GM23338 (cell line): Measurements from ENCODE around the gene SF3B3. TPM values are rescaled to one million over a fixed set of nuclear protein-coding genes. Genes with fewer than 3 reads are reported as not detected.

Experiments used
- ATAC-seq: fragments of 200-7000 bp; cut with Tn5 transposase; 3 replicates; pipeline ENCODE4 v1.9.1; 2020
- DNase-seq: peaks from one replicate; pipeline ENCODE4 v3.0.0-alpha.2; 2015; ENCODE audit warnings: low spot score
- H2AFZ ChIP-seq: fragments of 200-600 bp; sonication (generic); 2 replicates; pipeline ENCODE4 v1.8.0; 2016; ENCODE audit warnings: antibody characterized with exemption, mild to moderate bottlenecking, moderate library complexity
- H3F3A ChIP-seq: fragments of 200-600 bp; sonication (generic); replicated peaks from 2 replicates; pipeline ENCODE4 v1.8.0; 2017; ENCODE audit warnings: antibody characterized with exemption, mixed run types, low read depth
- H3K27ac ChIP-seq: fragments of 200-600 bp; sonication (generic); 2 replicates; pipeline ENCODE4 v1.6.1; 2016; ENCODE audit warnings: low read depth
- H3K27me3 ChIP-seq: fragments of 200-600 bp; sonication (generic); 2 replicates; pipeline ENCODE4 v1.8.0; 2016; ENCODE audit warnings: mild to moderate bottlenecking, mixed run types, moderate library complexity; ENCODE audit not compliant: insufficient read depth
- H3K36me3 ChIP-seq: fragments of 200-600 bp; sonication (generic); 2 replicates; pipeline ENCODE4 v1.8.0; 2016; ENCODE audit warnings: mild to moderate bottlenecking; ENCODE audit not compliant: insufficient read depth
- H3K4me1 ChIP-seq: fragments of 200-600 bp; sonication (generic); 2 replicates; pipeline ENCODE4 v1.8.0; 2016; ENCODE audit warnings: mild to moderate bottlenecking, moderate library complexity; ENCODE audit not compliant: insufficient read depth
- H3K4me2 ChIP-seq: fragments of 200-600 bp; sonication (generic); 2 replicates; pipeline ENCODE4 v1.7.1; 2017; ENCODE audit warnings: mixed run types
- H3K4me3 ChIP-seq: fragments of 200-600 bp; sonication (generic); 2 replicates; pipeline ENCODE4 v1.6.1; 2016; ENCODE audit warnings: mixed run types
- H3K79me2 ChIP-seq: fragments of 200-600 bp; sonication (generic); replicated peaks from 2 replicates; pipeline ENCODE4 v1.8.0; 2017; ENCODE audit warnings: mild to moderate bottlenecking; ENCODE audit not compliant: insufficient read depth
- H3K9me2 ChIP-seq: fragments of 200-600 bp; sonication (generic); 2 replicates; pipeline ENCODE4 v1.8.0; 2017; ENCODE audit not compliant: insufficient read depth
- H4K20me1 ChIP-seq: fragments of 200-600 bp; sonication (generic); replicated peaks from 2 replicates; pipeline ENCODE4 v1.8.0; 2017; ENCODE audit warnings: mild to moderate bottlenecking; ENCODE audit not compliant: insufficient read depth
- H3K27ac Mint-ChIP-seq: 2 replicates; pipeline ENCODE4 v1.8.0; 2020; ENCODE audit warnings: inconsistent platforms, mild to moderate bottlenecking, moderate library complexity, mixed read lengths
- H3K27me3 Mint-ChIP-seq: 3 replicates; pipeline ENCODE4 v1.8.0; 2022; ENCODE audit warnings: low read depth, mild to moderate bottlenecking, moderate library complexity, mixed read lengths, inconsistent platforms; ENCODE audit not compliant: insufficient read depth, poor library complexity
- H3K36me3 Mint-ChIP-seq: 3 replicates; pipeline ENCODE4 v1.8.0; 2021; ENCODE audit warnings: low read depth, mild to moderate bottlenecking, inconsistent platforms, moderate library complexity, mixed read lengths
- H3K4me1 Mint-ChIP-seq: 3 replicates; pipeline ENCODE4 v1.8.0; 2020; ENCODE audit warnings: mild to moderate bottlenecking, inconsistent platforms, mixed read lengths
- H3K4me3 Mint-ChIP-seq: 3 replicates; pipeline ENCODE4 v1.8.0; 2021; ENCODE audit warnings: moderate library complexity, mild to moderate bottlenecking, inconsistent platforms, mixed read lengths
- H3K9me3 Mint-ChIP-seq: 3 replicates; pipeline ENCODE4 v1.8.0; 2020; ENCODE audit warnings: moderate library complexity, mild to moderate bottlenecking, inconsistent platforms, mixed read lengths
- CREB1 ChIP-seq: fragments of 250-450 bp; sonication (Bioruptor Pico); IDR thresholded peaks from 2 replicates; pipeline ENCODE4 v1.5.0; 2020; ENCODE audit warnings: low read depth, mild to moderate bottlenecking, moderate library complexity
- EZH2 ChIP-seq: fragments of 200-600 bp; sonication (generic); IDR thresholded peaks from one replicate; pipeline ENCODE4 v1.8.0; 2017; ENCODE audit warnings: antibody characterized with exemption, mild to moderate bottlenecking, low read depth; ENCODE audit not compliant: unreplicated experiment
- EZH2phosphoT487 ChIP-seq: fragments of 200-600 bp; sonication (generic); IDR thresholded peaks from one replicate; pipeline ENCODE4 v1.8.1; 2018; ENCODE audit warnings: antibody characterized with exemption; ENCODE audit not compliant: unreplicated experiment
- JUNB ChIP-seq: IDR thresholded peaks from one replicate; pipeline ENCODE4 v1.6.1; 2016; ENCODE audit warnings: antibody characterized with exemption; ENCODE audit not compliant: unreplicated experiment
- NANOG ChIP-seq: IDR thresholded peaks from 2 replicates; pipeline ENCODE4 v1.6.1; 2016; ENCODE audit warnings: antibody characterized with exemption, borderline replicate concordance
- STAT1 ChIP-seq: IDR thresholded peaks from one replicate; pipeline ENCODE4 v1.6.1; 2016; ENCODE audit warnings: antibody characterized with exemption; ENCODE audit not compliant: unreplicated experiment
- ZNF114 ChIP-seq: fragments of 250-450 bp; sonication (Bioruptor Pico); IDR thresholded peaks from 2 replicates; pipeline ENCODE4 v1.5.0; 2020; ENCODE audit warnings: mild to moderate bottlenecking, moderate library complexity
- ZNF331 ChIP-seq: fragments of 250-450 bp; sonication (Bioruptor Pico); IDR thresholded peaks from 2 replicates; pipeline ENCODE4 v1.5.0; 2020; ENCODE audit warnings: low read depth, mild to moderate bottlenecking, moderate library complexity
- polyA plus RNA-seq: library from polyadenylated mRNA; unstranded; fragments of >200 nt; fragmentation: Nextera tagmentation; extraction: Ambion mirVana; gene quantifications from 2 replicates; pipeline ENCODE4 v1.2.1, GENCODE V29; 2016
- total RNA-seq: library from RNA; depleted of rRNA; stranded (reverse); fragments of >200 nt; shearing (Covaris generic); gene quantifications from 2 replicates; pipeline ENCODE4 v1.2.3, GENCODE V29; 2014
- TF ChIP-seq, protein P1 (sequence below), 2 experiments: fragments of 200-600 bp in 1 of 2; sonication (generic) in 1 of 2; conservative IDR thresholded peaks; 2 replicates each; pipeline versions ENCODE4 v1.5.1 to v1.6.1; 2016 to 2017; ENCODE audit warnings: antibody characterized with exemption in 2 of 2, low read depth in 2 of 2, mild to moderate bottlenecking in 2 of 2, moderate library complexity in 1 of 2
- TF ChIP-seq, protein P2 (sequence below): IDR thresholded peaks from 2 replicates; pipeline ENCODE4 v1.6.1; 2016; ENCODE audit warnings: antibody characterized with exemption
- TF ChIP-seq, protein P3 (sequence below): fragments of 250-450 bp; sonication (Bioruptor Pico); IDR thresholded peaks from 2 replicates; pipeline ENCODE4 v1.5.0; 2020; ENCODE audit warnings: mild to moderate bottlenecking, moderate library complexity
- TF ChIP-seq, protein P4 (sequence below): IDR thresholded peaks from one replicate; pipeline ENCODE4 v1.6.1; 2018; ENCODE audit warnings: antibody characterized with exemption; ENCODE audit not compliant: unreplicated experiment

The SF3B3 gene
- total and polyA plus RNA-seq, 2 experiments from 2014 or later: 202 to 289 TPM

DNA sequence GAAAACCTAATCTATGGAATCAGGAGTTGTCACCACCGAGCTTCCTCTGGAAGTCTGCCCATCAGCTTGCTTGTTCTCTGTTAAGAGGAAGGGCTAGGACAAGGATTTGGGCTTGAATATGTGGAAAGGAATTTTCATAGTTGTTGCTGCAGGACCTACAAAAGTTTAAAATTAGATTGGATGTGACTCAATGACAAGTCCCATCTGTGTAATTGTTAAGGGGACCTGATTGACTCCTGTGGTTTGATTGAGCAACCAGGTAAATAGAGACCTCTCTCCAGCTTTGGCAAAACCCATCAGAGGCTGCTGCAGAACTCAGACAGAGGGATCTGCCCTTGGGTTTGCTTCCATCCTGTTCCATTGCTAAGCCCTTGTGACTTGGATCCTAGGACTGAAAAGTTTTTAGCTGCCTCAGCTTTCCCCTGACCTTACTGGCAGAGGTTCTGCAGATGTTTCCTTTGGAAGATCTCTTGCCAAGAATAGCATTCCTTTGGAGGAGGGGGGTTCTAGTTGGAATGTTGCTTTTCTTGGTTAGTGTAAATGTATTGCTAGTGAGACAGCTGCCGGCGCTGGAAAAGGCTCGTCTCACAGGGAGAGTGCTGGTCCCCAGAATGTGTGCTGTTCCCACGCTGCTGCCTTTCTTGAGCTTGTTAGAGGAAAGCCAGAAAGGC lies 50.0 kb downstream of the SF3B3 start:
- peaks cover 7% of the 10 kb centered on the region for H3K4me1 ChIP-seq
- TF ChIP-seq NANOG (no peak), EZH2phosphoT487 (no peak), JUNB (no peak), EZH2 (no peak), ZNF331 (CRISPR knock-in tag) (no peak), CREB1 (no peak), ZNF114 (CRISPR knock-in tag) (no peak), STAT1 (no peak)
- TF ChIP-seq, protein P1, sequence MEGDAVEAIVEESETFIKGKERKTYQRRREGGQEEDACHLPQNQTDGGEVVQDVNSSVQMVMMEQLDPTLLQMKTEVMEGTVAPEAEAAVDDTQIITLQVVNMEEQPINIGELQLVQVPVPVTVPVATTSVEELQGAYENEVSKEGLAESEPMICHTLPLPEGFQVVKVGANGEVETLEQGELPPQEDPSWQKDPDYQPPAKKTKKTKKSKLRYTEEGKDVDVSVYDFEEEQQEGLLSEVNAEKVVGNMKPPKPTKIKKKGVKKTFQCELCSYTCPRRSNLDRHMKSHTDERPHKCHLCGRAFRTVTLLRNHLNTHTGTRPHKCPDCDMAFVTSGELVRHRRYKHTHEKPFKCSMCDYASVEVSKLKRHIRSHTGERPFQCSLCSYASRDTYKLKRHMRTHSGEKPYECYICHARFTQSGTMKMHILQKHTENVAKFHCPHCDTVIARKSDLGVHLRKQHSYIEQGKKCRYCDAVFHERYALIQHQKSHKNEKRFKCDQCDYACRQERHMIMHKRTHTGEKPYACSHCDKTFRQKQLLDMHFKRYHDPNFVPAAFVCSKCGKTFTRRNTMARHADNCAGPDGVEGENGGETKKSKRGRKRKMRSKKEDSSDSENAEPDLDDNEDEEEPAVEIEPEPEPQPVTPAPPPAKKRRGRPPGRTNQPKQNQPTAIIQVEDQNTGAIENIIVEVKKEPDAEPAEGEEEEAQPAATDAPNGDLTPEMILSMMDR (conservative IDR thresholded peaks at IDR 0.05; ENCODE audit: low read depth in 2 of 2): no peak
- TF ChIP-seq, protein P2, sequence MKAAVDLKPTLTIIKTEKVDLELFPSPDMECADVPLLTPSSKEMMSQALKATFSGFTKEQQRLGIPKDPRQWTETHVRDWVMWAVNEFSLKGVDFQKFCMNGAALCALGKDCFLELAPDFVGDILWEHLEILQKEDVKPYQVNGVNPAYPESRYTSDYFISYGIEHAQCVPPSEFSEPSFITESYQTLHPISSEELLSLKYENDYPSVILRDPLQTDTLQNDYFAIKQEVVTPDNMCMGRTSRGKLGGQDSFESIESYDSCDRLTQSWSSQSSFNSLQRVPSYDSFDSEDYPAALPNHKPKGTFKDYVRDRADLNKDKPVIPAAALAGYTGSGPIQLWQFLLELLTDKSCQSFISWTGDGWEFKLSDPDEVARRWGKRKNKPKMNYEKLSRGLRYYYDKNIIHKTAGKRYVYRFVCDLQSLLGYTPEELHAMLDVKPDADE: no peak
- TF ChIP-seq, protein P3, sequence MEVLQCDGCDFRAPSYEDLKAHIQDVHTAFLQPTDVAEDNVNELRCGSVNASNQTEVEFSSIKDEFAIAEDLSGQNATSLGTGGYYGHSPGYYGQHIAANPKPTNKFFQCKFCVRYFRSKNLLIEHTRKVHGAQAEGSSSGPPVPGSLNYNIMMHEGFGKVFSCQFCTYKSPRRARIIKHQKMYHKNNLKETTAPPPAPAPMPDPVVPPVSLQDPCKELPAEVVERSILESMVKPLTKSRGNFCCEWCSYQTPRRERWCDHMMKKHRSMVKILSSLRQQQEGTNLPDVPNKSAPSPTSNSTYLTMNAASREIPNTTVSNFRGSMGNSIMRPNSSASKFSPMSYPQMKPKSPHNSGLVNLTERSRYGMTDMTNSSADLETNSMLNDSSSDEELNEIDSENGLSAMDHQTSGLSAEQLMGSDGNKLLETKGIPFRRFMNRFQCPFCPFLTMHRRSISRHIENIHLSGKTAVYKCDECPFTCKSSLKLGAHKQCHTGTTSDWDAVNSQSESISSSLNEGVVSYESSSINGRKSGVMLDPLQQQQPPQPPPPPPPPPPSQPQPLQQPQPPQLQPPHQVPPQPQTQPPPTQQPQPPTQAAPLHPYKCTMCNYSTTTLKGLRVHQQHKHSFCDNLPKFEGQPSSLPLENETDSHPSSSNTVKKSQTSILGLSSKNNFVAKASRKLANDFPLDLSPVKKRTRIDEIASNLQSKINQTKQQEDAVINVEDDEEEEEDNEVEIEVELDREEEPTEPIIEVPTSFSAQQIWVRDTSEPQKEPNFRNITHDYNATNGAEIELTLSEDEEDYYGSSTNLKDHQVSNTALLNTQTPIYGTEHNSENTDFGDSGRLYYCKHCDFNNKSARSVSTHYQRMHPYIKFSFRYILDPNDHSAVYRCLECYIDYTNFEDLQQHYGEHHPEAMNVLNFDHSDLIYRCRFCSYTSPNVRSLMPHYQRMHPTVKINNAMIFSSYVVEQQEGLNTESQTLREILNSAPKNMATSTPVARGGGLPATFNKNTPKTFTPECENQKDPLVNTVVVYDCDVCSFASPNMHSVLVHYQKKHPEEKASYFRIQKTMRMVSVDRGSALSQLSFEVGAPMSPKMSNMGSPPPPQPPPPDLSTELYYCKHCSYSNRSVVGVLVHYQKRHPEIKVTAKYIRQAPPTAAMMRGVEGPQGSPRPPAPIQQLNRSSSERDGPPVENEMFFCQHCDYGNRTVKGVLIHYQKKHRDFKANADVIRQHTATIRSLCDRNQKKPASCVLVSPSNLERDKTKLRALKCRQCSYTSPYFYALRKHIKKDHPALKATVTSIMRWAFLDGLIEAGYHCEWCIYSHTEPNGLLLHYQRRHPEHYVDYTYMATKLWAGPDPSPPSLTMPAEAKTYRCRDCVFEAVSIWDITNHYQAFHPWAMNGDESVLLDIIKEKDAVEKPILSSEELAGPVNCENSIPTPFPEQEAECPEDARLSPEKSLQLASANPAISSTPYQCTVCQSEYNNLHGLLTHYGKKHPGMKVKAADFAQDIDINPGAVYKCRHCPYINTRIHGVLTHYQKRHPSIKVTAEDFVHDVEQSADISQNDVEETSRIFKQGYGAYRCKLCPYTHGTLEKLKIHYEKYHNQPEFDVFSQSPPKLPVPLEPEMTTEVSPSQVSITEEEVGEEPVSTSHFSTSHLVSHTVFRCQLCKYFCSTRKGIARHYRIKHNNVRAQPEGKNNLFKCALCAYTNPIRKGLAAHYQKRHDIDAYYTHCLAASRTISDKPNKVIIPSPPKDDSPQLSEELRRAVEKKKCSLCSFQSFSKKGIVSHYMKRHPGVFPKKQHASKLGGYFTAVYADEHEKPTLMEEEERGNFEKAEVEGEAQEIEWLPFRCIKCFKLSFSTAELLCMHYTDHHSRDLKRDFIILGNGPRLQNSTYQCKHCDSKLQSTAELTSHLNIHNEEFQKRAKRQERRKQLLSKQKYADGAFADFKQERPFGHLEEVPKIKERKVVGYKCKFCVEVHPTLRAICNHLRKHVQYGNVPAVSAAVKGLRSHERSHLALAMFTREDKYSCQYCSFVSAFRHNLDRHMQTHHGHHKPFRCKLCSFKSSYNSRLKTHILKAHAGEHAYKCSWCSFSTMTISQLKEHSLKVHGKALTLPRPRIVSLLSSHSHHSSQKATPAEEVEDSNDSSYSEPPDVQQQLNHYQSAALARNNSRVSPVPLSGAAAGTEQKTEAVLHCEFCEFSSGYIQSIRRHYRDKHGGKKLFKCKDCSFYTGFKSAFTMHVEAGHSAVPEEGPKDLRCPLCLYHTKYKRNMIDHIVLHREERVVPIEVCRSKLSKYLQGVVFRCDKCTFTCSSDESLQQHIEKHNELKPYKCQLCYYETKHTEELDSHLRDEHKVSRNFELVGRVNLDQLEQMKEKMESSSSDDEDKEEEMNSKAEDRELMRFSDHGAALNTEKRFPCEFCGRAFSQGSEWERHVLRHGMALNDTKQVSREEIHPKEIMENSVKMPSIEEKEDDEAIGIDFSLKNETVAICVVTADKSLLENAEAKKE (CRISPR knock-in tag): no peak
- TF ChIP-seq, protein P4, sequence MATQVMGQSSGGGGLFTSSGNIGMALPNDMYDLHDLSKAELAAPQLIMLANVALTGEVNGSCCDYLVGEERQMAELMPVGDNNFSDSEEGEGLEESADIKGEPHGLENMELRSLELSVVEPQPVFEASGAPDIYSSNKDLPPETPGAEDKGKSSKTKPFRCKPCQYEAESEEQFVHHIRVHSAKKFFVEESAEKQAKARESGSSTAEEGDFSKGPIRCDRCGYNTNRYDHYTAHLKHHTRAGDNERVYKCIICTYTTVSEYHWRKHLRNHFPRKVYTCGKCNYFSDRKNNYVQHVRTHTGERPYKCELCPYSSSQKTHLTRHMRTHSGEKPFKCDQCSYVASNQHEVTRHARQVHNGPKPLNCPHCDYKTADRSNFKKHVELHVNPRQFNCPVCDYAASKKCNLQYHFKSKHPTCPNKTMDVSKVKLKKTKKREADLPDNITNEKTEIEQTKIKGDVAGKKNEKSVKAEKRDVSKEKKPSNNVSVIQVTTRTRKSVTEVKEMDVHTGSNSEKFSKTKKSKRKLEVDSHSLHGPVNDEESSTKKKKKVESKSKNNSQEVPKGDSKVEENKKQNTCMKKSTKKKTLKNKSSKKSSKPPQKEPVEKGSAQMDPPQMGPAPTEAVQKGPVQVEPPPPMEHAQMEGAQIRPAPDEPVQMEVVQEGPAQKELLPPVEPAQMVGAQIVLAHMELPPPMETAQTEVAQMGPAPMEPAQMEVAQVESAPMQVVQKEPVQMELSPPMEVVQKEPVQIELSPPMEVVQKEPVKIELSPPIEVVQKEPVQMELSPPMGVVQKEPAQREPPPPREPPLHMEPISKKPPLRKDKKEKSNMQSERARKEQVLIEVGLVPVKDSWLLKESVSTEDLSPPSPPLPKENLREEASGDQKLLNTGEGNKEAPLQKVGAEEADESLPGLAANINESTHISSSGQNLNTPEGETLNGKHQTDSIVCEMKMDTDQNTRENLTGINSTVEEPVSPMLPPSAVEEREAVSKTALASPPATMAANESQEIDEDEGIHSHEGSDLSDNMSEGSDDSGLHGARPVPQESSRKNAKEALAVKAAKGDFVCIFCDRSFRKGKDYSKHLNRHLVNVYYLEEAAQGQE: no peak
- H3K79me2 ChIP-seq: no peaks in the 10 kb centered on the region; the same call in none of the 2 replicates
- peaks cover 64% of the 10 kb centered on the region for H3F3A ChIP-seq
- no peak for ATAC-seq
- peak overlapping the region; percentile 87 for H3K27ac ChIP-seq
- Mint-ChIP-seq H3K36me3 (peaks cover 67% of the 10 kb centered on the region), H3K9me3 (no peaks in the 10 kb centered on the region; the same call in 2 of the 3 replicates), H3K27me3 (peaks cover 19% of the 10 kb centered on the region), H3K4me1 (peaks cover 25% of the 10 kb centered on the region), H3K27ac (no peak overlapping the region; the same call in 1 of the 2 replicates), H3K4me3 (no peak overlapping the region)
- peaks cover 46% of the 10 kb centered on the region for H4K20me1 ChIP-seq
- H3K36me3 ChIP-seq: peaks cover 46% of the 10 kb centered on the region
- H3K27me3 ChIP-seq: no peaks in the 10 kb centered on the region
- H3K4me2 ChIP-seq: no peak overlapping the region
- no peaks in the 10 kb centered on the region for H3K9me2 ChIP-seq
- no peak overlapping the region for H3K4me3 ChIP-seq
- no peak overlapping the region for H2AFZ ChIP-seq
- DNase-seq: peak; percentile 28
